ENCODE data around the gene EPB41L2.
"Not testable (repeated sequence)": the region's sequence is repeated elsewhere in the genome, so short reads cannot be mapped to it uniquely, and the experiment has no call there.

EPB41L2 gene

GRCh38 chr6:131033631-131034030, 29.4 kb downstream of the EPB41L2 start:
- no peak for DNase-seq

GRCh38 chr6:131029626-131030297, 33.3 kb downstream of the EPB41L2 start:
- DNase-seq = no peak

- no peak for DNase-seq
Measured at GRCh38 chr6:131027326-131027725, 35.7 kb downstream of the EPB41L2 start.

- no peak for DNase-seq
Measured at GRCh38 chr6:131026243-131026642, 36.8 kb downstream of the EPB41L2 start.

- DNase-seq = no peak
Measured at GRCh38 chr6:131024565-131024964, 38.5 kb downstream of the EPB41L2 start.

GRCh38 chr6:131023834-131024504, 39.1 kb downstream of the EPB41L2 start:
- no peak for DNase-seq

- DNase-seq = no peak
Measured at GRCh38 chr6:131022691-131023090, 40.4 kb downstream of the EPB41L2 start.

- DNase-seq = no peak
Measured at GRCh38 chr6:131017962-131018361, 45.1 kb downstream of the EPB41L2 start.

GRCh38 chr6:131015630-131016263, 47.3 kb downstream of the EPB41L2 start:
- no peak for DNase-seq

GRCh38 chr6:131015025-131015591, 47.9 kb downstream of the EPB41L2 start:
- no peak for DNase-seq

GRCh38 chr6:131014080-131014776, 48.8 kb downstream of the EPB41L2 start:
- DNase-seq = no peak

GRCh38 chr6:131013495-131013894, 49.5 kb downstream of the EPB41L2 start:
- no peak for DNase-seq

- DNase-seq = no peak
Measured at GRCh38 chr6:131009790-131010189, 53.3 kb downstream of the EPB41L2 start.

GRCh38 chr6:131008965-131009364, 54.1 kb downstream of the EPB41L2 start:
- not testable (repeated sequence) for DNase-seq

- not testable (repeated sequence) for DNase-seq
Measured at GRCh38 chr6:131007964-131008363, 55.1 kb downstream of the EPB41L2 start.

GRCh38 chr6:131007286-131007685, 55.8 kb downstream of the EPB41L2 start:
- no peak for DNase-seq

GRCh38 chr6:131005439-131006016, 57.5 kb downstream of the EPB41L2 start:
- DNase-seq = no peak

- DNase-seq = no peak
Measured at GRCh38 chr6:131004936-131005335, 58.1 kb downstream of the EPB41L2 start.

- DNase-seq = no peak
Measured at GRCh38 chr6:131004387-131004755, 58.7 kb downstream of the EPB41L2 start.

GRCh38 chr6:131003488-131004386, 59.3 kb downstream of the EPB41L2 start:
- no peak for DNase-seq

GRCh38 chr6:131002661-131002980, 60.4 kb downstream of the EPB41L2 start:
- DNase-seq = no peak
